ENCODE results near the gene BBX.
A peak's percentile ranks its signal among the peaks of the same experiment; 100 is the strongest.
"Not testable (repeated sequence)": the region's sequence is repeated elsewhere in the genome, so short reads cannot be mapped to it uniquely, and the experiment has no call there.

Gene BBX

GRCh38 chr3:107810171-107811071 is 287.7 kb downstream of the BBX start:
- no peak for DNase-seq

GRCh38 chr3:107813026-107813425 is 290.3 kb downstream of the BBX start:
- no peak for DNase-seq

GRCh38 chr3:107816107-107816506 is 293.3 kb downstream of the BBX start:
- no peak for DNase-seq

- DNase-seq: no peak
These were observed 294.3 kb downstream of the BBX start for GRCh38 chr3:107817076-107817475.

- DNase-seq: no peak
These were observed 295.3 kb downstream of the BBX start for GRCh38 chr3:107818025-107818424.

GRCh38 chr3:107819656-107820055 is 296.9 kb downstream of the BBX start:
- DNase-seq: no peak

GRCh38 chr3:107822308-107822707 is 299.5 kb downstream of the BBX start:
- no peak for DNase-seq

- no peak for DNase-seq
These were observed 302.1 kb downstream of the BBX start for GRCh38 chr3:107824822-107825371.

GRCh38 chr3:107825556-107825955 is 302.8 kb downstream of the BBX start:
- DNase-seq: no peak

GRCh38 chr3:107826727-107827126 is 304.0 kb downstream of the BBX start:
- DNase-seq: no peak

- no peak for DNase-seq
These were observed 306.4 kb downstream of the BBX start for GRCh38 chr3:107829185-107829584.

- no peak for DNase-seq
These were observed 308.8 kb downstream of the BBX start for GRCh38 chr3:107831590-107831989.

GRCh38 chr3:107833043-107833442 is 310.3 kb downstream of the BBX start:
- no peak for DNase-seq

GRCh38 chr3:107833722-107834416 is 311.1 kb downstream of the BBX start:
- no peak for DNase-seq

GRCh38 chr3:107835001-107835400 is 312.2 kb downstream of the BBX start:
- DNase-seq: not testable (repeated sequence)

GRCh38 chr3:107837895-107838612 is 315.3 kb downstream of the BBX start:
- DNase-seq: no peak

- no peak for DNase-seq
These were observed 319.1 kb downstream of the BBX start for GRCh38 chr3:107841831-107842230.

GRCh38 chr3:107842940-107843339 is 320.2 kb downstream of the BBX start:
- DNase-seq: no peak

GRCh38 chr3:107845380-107846278 is 322.9 kb downstream of the BBX start:
- DNase-seq: no peak

- peak; percentile 56 for DNase-seq
These were observed 323.6 kb downstream of the BBX start for GRCh38 chr3:107846279-107846852.

GRCh38 chr3:107847791-107848190 is 325.0 kb downstream of the BBX start:
- no peak for DNase-seq
